Measurements from ENCODE around the gene TUBGCP2. TPM values are rescaled to one million over a fixed set of nuclear protein-coding genes. Genes with fewer than 3 reads are reported as not detected.

Gene TUBGCP2
- total and polyA plus RNA-seq, 9 of the 15 experiments (the other 6 are each of a cell fraction or from before 2014, with no cell fraction given), result 4.3 to 56.6 (median 28.4) TPM

DNA sequence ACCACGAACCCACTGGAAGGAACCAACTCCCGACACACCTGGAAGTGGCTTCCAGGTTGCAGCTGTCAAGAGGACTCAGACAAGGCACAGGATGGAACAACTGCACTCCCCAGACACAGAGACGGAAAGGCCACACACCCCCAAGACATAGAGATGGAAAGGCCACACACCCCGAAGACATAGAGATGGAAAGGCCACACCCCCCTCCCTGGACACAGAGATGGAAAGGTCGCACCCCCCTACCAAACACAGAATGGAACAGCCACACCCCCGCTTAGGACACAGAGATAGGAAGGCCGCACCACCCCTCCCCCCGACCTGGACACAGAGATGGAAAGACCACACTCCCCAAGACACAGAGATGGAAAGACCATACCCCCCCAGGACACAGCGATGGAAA is 7.6 kb upstream of the TUBGCP2 start (continued):
- TF ChIP-seq PATZ1 (CRISPR knock-in tag; IDR thresholded peaks at IDR 0.05; ENCODE audit: borderline replicate concordance) (no peak), PRDM10 (IDR thresholded peaks at IDR 0.05; ENCODE audit: partially characterized antibody) (peak; percentile 98), RBM17 (IDR thresholded peaks at IDR 0.05; ENCODE audit: borderline replicate concordance, low read depth, low read length) (no peak), JUN (IDR thresholded peaks at IDR 0.05; ENCODE audit: borderline replicate concordance, low read depth, low read length) (no peak), JUN (CRISPR knock-in tag; IDR thresholded peaks at IDR 0.05; ENCODE audit: borderline replicate concordance) (no peak)
